GM19438 (cell line): ENCODE data around the gene CCDC106.

Source experiments
- ATAC-seq: cut with Tn5 transposase; IDR thresholded peaks from one replicate; pipeline ENCODE4 v1.9.1; 2021; ENCODE audit warnings: low read depth; ENCODE audit not compliant: unreplicated experiment

Gene CCDC106

DNA sequence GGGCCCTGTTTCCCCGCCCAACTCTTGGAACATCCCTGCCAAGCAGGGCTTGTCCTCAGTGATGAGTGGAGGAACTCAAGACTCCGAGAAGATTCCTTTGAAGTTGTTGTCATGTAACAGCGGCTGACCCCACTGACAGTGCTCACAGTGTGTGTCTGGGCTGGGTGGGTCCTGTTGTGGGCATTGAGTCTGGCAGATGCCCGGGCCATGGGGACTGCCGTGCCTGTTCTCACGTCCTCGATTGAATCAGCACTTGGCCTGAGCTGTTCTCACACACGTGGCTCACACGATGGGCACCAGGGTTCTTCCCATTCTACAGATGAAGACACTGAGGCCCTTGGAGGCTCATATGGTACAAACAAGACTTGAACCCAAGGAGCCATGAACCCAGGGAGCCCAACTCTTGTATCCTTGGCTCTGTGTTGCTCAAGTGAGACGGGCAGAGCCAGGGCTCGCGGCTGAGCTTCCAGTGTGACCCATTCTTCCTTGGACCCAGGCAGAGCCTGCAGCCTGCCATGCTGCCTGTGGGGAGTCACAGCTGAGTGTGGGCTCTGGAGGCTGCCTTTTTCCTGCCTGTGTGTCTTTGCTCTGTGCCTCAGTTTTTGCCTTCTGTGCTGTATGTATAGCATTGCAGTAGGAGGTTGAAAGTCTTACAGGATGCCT, 18.5 kb downstream of the CCDC106 start:
- ATAC-seq = no peak

GRCh38 chr19:55667006-55667381, 19.0 kb downstream of the CCDC106 start:
- ATAC-seq = no peak

- ATAC-seq = no peak
Observed at GRCh38 chr19:55667511-55667910, 19.5 kb downstream of the CCDC106 start.

DNA sequence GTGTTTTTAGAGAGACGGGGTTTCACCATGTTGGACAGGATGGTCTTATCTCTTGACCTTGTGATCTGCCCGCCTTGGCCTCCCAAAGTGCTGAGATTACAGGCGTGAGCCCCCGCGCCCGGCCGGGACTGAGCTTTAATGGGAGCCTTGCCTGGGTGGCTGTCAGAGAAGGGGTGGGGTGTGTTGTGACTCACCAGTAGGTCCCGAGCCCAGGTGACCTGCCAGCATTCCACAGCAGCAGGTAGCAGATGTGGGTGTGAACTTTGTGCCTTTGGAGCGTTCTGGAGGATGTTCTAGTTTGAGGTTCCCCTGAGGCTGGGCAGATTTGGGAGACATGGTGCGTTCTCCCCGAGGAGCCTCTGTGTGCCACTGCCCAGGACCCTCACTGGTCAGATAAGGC, 19.9 kb downstream of the CCDC106 start:
- ATAC-seq = no peak

- no peak for ATAC-seq
Observed at GRCh38 chr19:55668603-55669348, 20.8 kb downstream of the CCDC106 start.

DNA sequence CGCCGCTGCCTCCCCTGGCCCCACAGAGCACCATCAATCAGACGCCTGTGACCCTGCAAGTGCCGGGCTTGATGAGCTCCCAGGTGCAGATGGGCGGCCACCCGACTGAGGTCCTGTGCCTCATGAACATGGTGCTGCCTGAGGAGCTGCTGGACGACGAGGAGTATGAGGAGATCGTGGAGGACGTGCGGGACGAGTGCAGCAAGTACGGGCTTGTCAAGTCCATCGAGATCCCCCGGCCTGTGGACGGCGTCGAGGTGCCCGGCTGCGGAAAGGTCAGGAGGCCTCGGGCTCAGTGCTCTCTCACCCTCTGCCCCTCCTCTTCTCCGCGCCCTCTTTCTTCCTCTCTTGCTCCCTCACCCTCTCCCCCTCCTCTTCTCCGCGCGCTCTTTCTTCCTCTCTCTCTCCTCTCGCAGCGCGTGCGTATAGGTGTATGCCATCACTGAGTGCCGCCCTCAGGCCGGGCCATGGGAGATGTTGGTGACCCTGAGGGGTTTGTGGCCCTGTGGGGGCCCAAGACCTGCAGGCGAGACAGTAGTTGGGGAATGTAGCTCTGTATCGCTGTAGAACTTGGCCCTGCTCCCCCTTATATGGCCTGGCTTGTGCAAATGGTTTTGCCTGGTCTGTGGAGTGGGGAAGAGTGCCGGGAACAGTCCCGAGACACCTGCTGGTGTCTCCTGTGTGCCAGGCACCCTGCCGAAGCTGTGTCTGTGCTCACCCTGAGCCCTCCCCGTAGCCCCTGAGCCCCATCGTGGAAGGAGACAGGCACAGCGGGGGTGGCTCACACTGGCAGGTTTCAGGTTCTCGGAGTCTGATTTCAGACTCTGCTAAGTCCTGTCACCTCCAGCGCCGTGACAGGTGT, 21.6 kb downstream of the CCDC106 start:
- ATAC-seq = no peak

- no peak for ATAC-seq
Observed at GRCh38 chr19:55670280-55671053, 22.5 kb downstream of the CCDC106 start.

- no peak for ATAC-seq
Observed at GRCh38 chr19:55671054-55671378, 23.0 kb downstream of the CCDC106 start.

- no peak for ATAC-seq
Observed at GRCh38 chr19:55672418-55672817, 24.4 kb downstream of the CCDC106 start.

GRCh38 chr19:55673465-55673864, 25.5 kb downstream of the CCDC106 start:
- ATAC-seq = no peak

GRCh38 chr19:55673889-55674288, 25.9 kb downstream of the CCDC106 start:
- no peak for ATAC-seq

- no peak for ATAC-seq
Observed at GRCh38 chr19:55674459-55674840, 26.4 kb downstream of the CCDC106 start.

DNA sequence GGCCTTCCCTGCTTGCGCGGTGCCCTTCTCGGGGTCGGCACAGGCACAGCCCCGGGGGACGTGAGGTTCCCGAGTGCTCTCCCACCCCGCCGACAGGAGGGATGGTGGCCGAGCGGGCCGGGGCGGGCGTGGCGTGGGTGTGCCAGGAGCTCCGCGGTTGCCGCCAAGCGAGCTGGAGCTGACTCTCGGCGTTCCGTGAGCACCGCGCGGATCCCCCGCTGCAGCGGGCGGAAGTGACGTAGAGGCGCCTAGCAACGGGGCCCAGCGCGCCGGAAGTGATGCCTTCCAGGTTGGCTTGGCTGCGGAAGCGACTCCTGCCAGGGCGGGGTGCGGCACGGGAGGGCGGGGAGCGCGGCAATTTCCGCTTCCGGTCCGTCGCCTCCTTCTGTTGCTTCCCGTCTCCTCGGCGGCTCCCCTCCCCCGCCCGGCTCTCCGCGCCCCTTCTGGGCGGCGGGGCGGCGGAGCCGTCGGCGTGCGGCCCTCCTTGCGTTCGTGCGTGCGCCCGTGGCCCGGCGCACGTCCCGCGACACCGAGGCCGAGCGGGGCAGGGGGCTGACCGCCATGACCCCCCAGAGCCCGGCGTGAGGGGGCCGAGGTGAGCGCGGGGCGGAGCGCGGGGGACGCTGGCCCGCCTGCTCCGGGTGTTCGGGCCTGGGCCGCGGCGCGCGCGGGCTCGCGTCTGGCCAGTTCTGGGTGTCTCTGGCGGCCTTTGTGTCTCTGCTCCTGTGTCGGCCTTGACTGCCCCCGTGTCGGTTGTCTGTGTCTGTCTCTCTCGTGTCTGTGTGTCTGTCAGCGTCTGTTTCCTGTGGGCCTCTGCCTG, 27.0 kb downstream of the CCDC106 start, which contains the start of gene EPN1:
Gene EPN1, plus strand, starts transcription at position 386 of the 820 bp plus-strand sequence. CDS start 3,402 bp downstream, outside the sequence.
- ATAC-seq = peak; percentile 59

DNA sequence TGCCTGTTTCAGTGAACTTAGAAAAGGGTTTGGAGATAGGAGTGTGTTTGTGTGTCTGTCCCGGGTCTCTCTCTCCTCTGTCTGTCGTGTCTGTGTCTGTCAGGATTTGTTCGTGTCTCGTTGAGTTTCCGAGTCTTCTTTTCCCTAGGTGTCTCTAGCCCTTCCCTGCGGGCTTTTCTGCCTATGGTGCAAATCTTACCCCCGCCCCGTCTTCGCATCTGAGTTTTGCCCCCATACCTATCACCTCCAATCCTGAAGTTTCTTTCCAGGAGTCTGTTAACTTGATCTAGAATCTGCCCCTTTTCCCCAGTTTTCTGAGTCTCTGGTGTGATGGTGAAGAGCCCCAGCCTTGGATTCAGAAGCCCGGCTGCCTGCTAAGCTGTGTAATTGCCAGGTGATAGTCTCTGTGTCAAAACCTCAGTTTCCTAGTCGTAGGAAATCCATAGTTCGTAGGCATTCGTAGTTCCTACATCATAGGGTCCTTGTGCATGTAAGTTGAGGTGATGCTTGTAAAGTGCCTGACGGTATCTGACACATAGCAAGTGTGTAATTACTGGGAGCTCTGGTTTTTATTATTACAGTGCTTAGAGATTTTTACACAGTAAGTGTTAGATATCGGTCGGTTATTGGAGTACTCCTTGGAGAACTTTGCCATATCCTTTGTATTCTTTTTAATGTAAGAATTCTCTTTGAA, 27.8 kb downstream of the CCDC106 start:
- ATAC-seq = no peak

- no peak for ATAC-seq
Observed at GRCh38 chr19:55676383-55676782, 28.4 kb downstream of the CCDC106 start.

- ATAC-seq = no peak
Observed at GRCh38 chr19:55676889-55677505, 29.0 kb downstream of the CCDC106 start.

- no peak for ATAC-seq
Observed at GRCh38 chr19:55677572-55678028, 29.6 kb downstream of the CCDC106 start.

- peak; percentile 56 for ATAC-seq
Observed at GRCh38 chr19:55678121-55678671, 30.2 kb downstream of the CCDC106 start.
